ENCODE measurements around the gene UBE2F. TPM values are rescaled to one million over a fixed set of nuclear protein-coding genes. Genes with fewer than 3 reads are reported as not detected.

Gene UBE2F
- total RNA-seq, 2 donors from 2014 or later, result 67.7 to 69.9 TPM

- ATAC-seq (no peak), DNase-seq (no peak)
- intact Hi-C loops (cut with DNase I), result no loop called here
- TF ChIP-seq, protein P1, sequence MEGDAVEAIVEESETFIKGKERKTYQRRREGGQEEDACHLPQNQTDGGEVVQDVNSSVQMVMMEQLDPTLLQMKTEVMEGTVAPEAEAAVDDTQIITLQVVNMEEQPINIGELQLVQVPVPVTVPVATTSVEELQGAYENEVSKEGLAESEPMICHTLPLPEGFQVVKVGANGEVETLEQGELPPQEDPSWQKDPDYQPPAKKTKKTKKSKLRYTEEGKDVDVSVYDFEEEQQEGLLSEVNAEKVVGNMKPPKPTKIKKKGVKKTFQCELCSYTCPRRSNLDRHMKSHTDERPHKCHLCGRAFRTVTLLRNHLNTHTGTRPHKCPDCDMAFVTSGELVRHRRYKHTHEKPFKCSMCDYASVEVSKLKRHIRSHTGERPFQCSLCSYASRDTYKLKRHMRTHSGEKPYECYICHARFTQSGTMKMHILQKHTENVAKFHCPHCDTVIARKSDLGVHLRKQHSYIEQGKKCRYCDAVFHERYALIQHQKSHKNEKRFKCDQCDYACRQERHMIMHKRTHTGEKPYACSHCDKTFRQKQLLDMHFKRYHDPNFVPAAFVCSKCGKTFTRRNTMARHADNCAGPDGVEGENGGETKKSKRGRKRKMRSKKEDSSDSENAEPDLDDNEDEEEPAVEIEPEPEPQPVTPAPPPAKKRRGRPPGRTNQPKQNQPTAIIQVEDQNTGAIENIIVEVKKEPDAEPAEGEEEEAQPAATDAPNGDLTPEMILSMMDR (IDR thresholded peaks at IDR 0.05), result no peak
- TF ChIP-seq POLR2A (IDR thresholded peaks at IDR 0.05), result no peak
- Histone ChIP-seq H3K36me3 (replicated peaks in 1 of 2; ENCODE audit: insufficient read depth in 1 of 2, low read depth in 2 of 2) (no peaks in the 10 kb centered on the region), H3K4me1 (peaks cover 18% of the 10 kb centered on the region), H3K27me3 (no peaks in the 10 kb centered on the region), H3K9me3 (no peaks in the 10 kb centered on the region), H3K27ac (no peak overlapping the region), H3K4me3 (no peak overlapping the region)
- 85 to 89% methylated on average over 5 of the region's 5 CpGs for WGBS, 2 donors
These were observed 39.7 kb upstream of the UBE2F start for GRCh38 chr2:237927135-237927534.

GRCh38 chr2:237927986-237928385, 38.8 kb upstream of the UBE2F start:
- Histone ChIP-seq H3K27me3 (no peaks in the 10 kb centered on the region), H3K27ac (no peak overlapping the region), H3K36me3 (replicated peaks in 1 of 2; ENCODE audit: insufficient read depth in 1 of 2, low read depth in 2 of 2) (no peaks in the 10 kb centered on the region), H3K9me3 (no peaks in the 10 kb centered on the region), H3K4me3 (no peak overlapping the region), H3K4me1 (peaks cover 9% of the 10 kb centered on the region)
- no peak for DNase-seq
- TF ChIP-seq, protein P1 (IDR thresholded peaks at IDR 0.05), result no peak
- intact Hi-C loops (cut with DNase I), result no loop called here
- ATAC-seq, result no peak
- WGBS, 2 donors, result 79 to 82% methylated on average over 4 of the region's 4 CpGs

DNA sequence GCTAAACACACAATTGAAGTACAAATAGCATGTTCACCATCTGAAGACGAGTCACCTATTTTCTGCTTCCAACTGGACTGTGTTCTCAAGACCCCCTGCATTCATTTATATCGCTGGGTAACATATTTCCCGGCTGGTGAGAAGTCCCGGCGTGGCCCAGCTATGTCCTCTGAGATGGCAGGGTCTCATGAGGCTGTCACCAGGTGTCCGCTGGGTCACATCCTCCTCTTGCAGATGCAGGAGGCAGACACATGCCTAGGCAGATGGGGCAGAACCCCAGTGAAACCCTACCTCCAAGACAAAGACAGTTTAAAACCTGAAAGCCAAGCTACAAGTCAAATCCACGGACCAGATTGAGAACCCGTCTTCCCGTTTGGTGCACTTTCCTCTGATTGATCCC, 36.8 kb upstream of the UBE2F start:
- DNase-seq (no peak), ATAC-seq (no peak)
- Histone ChIP-seq H3K36me3 (replicated peaks in 1 of 2; ENCODE audit: insufficient read depth in 1 of 2, low read depth in 2 of 2) (no peaks in the 10 kb centered on the region), H3K27ac (no peak overlapping the region), H3K27me3 (no peaks in the 10 kb centered on the region), H3K4me3 (no peak overlapping the region), H3K9me3 (no peaks in the 10 kb centered on the region), H3K4me1 (no peaks in the 10 kb centered on the region)
- WGBS, 2 donors, result 96 to 97% methylated on average over 4 to 9 of the region's 9 CpGs
- TF ChIP-seq, protein P1 (IDR thresholded peaks at IDR 0.05), result no peak
- no peak for TF ChIP-seq POLR2A (IDR thresholded peaks at IDR 0.05)
- intact Hi-C loops (cut with DNase I), result no loop called here

GRCh38 chr2:237931205-237931721, 35.6 kb upstream of the UBE2F start:
- H3K9me3 ChIP-seq, result no peaks in the 10 kb centered on the region
- H3K4me3 ChIP-seq, result no peak overlapping the region
- no peaks in the 10 kb centered on the region for H3K27me3 ChIP-seq
- H3K4me1 ChIP-seq, result no peaks in the 10 kb centered on the region
- ATAC-seq, result no peak
- TF ChIP-seq POLR2A (IDR thresholded peaks at IDR 0.05), result no peak
- TF ChIP-seq, protein P1 (IDR thresholded peaks at IDR 0.05), result no peak
- H3K36me3 ChIP-seq (replicated peaks in 1 of 2; ENCODE audit: insufficient read depth in 1 of 2, low read depth in 2 of 2), result no peaks in the 10 kb centered on the region
- no peak overlapping the region for H3K27ac ChIP-seq
- intact Hi-C loops (cut with DNase I), result no loop called here
- 70 to 71% methylated on average over 6 to 9 of the region's 9 CpGs for WGBS, 2 donors
- DNase-seq, result no peak

DNA sequence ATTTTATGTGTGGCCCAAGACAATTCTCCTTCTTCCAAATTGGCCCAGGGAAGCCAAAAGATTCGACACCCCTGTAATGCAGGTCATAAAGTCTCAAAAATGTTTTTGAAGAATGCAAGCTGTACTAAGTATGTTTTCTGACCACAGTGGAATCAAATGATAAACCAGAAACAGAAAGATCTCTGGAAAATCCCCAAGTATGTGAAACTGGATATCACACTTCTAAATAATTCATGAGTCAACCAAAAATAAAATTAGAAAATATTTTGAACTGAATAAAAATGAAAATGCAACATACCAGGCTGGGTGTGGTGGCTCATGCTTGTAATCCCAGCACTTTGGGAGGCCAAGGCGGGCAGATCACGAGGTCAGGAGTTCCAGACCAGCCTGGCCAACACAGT, 34.1 kb upstream of the UBE2F start:
- TF ChIP-seq, protein P1 (IDR thresholded peaks at IDR 0.05), result no peak
- TF ChIP-seq POLR2A (IDR thresholded peaks at IDR 0.05), result no peak
- Histone ChIP-seq H3K4me1 (no peaks in the 10 kb centered on the region), H3K36me3 (replicated peaks in 1 of 2; ENCODE audit: insufficient read depth in 1 of 2, low read depth in 2 of 2) (no peaks in the 10 kb centered on the region), H3K4me3 (no peak overlapping the region), H3K27ac (no peak overlapping the region), H3K9me3 (no peaks in the 10 kb centered on the region), H3K27me3 (no peaks in the 10 kb centered on the region)
- ATAC-seq (no peak), DNase-seq (no peak)
- 81 to 90% methylated on average over 3 of the region's 3 CpGs for WGBS, 2 donors
- intact Hi-C loops (cut with DNase I), result no loop called here
